B cell (primary cell): ENCODE results near the gene PTPN13. TPM values are rescaled to one million over a fixed set of nuclear protein-coding genes. Genes with fewer than 3 reads are reported as not detected.

Experiments used
- ATAC-seq: fragments of 200-7000 bp; cut with Tn5 transposase; one replicate; pipeline ENCODE4 v1.10.0; 2021; ENCODE audit warnings: low read depth, mild to moderate bottlenecking, moderate number of reproducible peaks, moderate library complexity
- CTCF ChIA-PET: fragments of 350-600 bp; sonication (Branson Sonifier 250); formaldehyde crosslinking; loops from one replicate; lab custom pipeline; 2021; ENCODE audit warnings: antibody characterized with exemption, inconsistent platforms; lab: Charles Lee
- POLR2A ChIA-PET: fragments of 350-600 bp; sonication (Branson Sonifier 250); formaldehyde crosslinking; loops from one replicate; lab custom pipeline; 2021; ENCODE audit warnings: antibody characterized with exemption; lab: Charles Lee
- DNase-seq: peaks from one replicate; pipeline ENCODE4 v3.0.0; 2013
- H2AFZ ChIP-seq: 2 replicates; pipeline ENCODE4 v1.6.1; 2012; ENCODE audit warnings: mild to moderate bottlenecking, low read depth, low read length; ENCODE audit not compliant: insufficient read depth, poor library complexity, severe bottlenecking
- H3K27ac ChIP-seq, 2 donors: 1 replicate in 1 of 2; 2 replicates in 1 of 2; pipeline ENCODE4 v1.5.1; 2012 to 2013; ENCODE audit warnings: low read length in 2 of 2, mild to moderate bottlenecking in 2 of 2, moderate library complexity in 1 of 2
- H3K27me3 ChIP-seq, 4 experiments: fragments of 200-600 bp in 1 of 4; sonication (generic) in 1 of 4; replicated peaks in 1 of 4; 1 replicate in 2 of 4; 2 replicates in 2 of 4; pipeline versions ENCODE4 v1.6.1 to v1.7.0; 2013 to 2016; ENCODE audit warnings: low read length in 3 of 4, mild to moderate bottlenecking in 2 of 4, mixed read lengths in 1 of 4, moderate library complexity in 1 of 4; ENCODE audit not compliant: insufficient read depth in 4 of 4, control insufficient read depth in 3 of 4; ENCODE audit errors: control extremely low read depth in 1 of 4
- H3K36me3 ChIP-seq, 2 experiments: replicated peaks in 1 of 2; 1 replicate in 1 of 2; 2 replicates in 1 of 2; pipeline versions ENCODE4 v1.6.1 to v1.7.1; 2013; ENCODE audit warnings: low read length in 1 of 2; ENCODE audit not compliant: insufficient read depth in 2 of 2, control insufficient read depth in 1 of 2; ENCODE audit errors: control extremely low read depth in 1 of 2, extremely low read depth in 1 of 2
- H3K4me1 ChIP-seq, 2 donors: fragments of 200-600 bp in 1 of 2; sonication (generic) in 1 of 2; 1 replicate in 1 of 2; 2 replicates in 1 of 2; pipeline versions ENCODE4 v1.5.1 to v1.6.1; 2013 to 2017; ENCODE audit warnings: low read length in 2 of 2; ENCODE audit not compliant: control insufficient read depth in 2 of 2, insufficient read depth in 2 of 2
- H3K4me2 ChIP-seq: replicated peaks from 2 replicates; pipeline ENCODE3; 2012; ENCODE audit warnings: mild to moderate bottlenecking, low read depth, low read length; ENCODE audit not compliant: poor library complexity, severe bottlenecking
- H3K4me3 ChIP-seq, 5 experiments: fragments of 200-600 bp in 1 of 5; sonication (generic) in 1 of 5; 1 replicate in 3 of 5; 2 replicates in 2 of 5; pipeline versions ENCODE4 v1.5.1 to v1.7.0; 2011 to 2016; ENCODE audit warnings: low read length in 4 of 5, mild to moderate bottlenecking in 4 of 5, low read depth in 2 of 5, control low read depth in 1 of 5, moderate library complexity in 1 of 5; ENCODE audit not compliant: insufficient read depth in 1 of 5; ENCODE audit errors: control extremely low read depth in 1 of 5, extremely low read depth in 1 of 5
- H3K79me2 ChIP-seq: fragments of 200-600 bp; sonication (generic); one replicate; pipeline ENCODE4 v1.6.0; 2016; ENCODE audit warnings: low read length; ENCODE audit not compliant: control insufficient read depth, insufficient read depth
- H3K9ac ChIP-seq: fragments of 200-600 bp; sonication (generic); 2 replicates; pipeline ENCODE4 v1.6.1; 2017; ENCODE audit warnings: mild to moderate bottlenecking, low read length, moderate library complexity
- H3K9me3 ChIP-seq, 3 donors: one replicate each; pipeline versions ENCODE4 v1.6.1 to v1.7.1; 2013; ENCODE audit warnings: low read length in 2 of 3; ENCODE audit not compliant: control insufficient read depth in 2 of 3, insufficient read depth in 1 of 3; ENCODE audit errors: control extremely low read depth in 1 of 3
- H4K20me1 ChIP-seq: 2 replicates; pipeline ENCODE4 v1.6.0; 2012; ENCODE audit warnings: mild to moderate bottlenecking, low read length; ENCODE audit not compliant: insufficient read depth, control insufficient read depth, poor library complexity, severe bottlenecking
- H3K27ac Mint-ChIP-seq: one replicate; pipeline ENCODE4 v1.8.0; 2021; ENCODE audit warnings: mixed read lengths
- H3K27me3 Mint-ChIP-seq: one replicate; pipeline ENCODE4 v1.8.0; 2021; ENCODE audit warnings: mixed read lengths
- H3K4me1 Mint-ChIP-seq: one replicate; pipeline ENCODE4 v1.8.0; 2021; ENCODE audit warnings: mixed read lengths
- H3K4me3 Mint-ChIP-seq: one replicate; pipeline ENCODE4 v1.8.0; 2021; ENCODE audit warnings: mixed read lengths
- H3K9me3 Mint-ChIP-seq: one replicate; pipeline ENCODE4 v1.8.0; 2022; ENCODE audit warnings: mixed read lengths; ENCODE audit not compliant: insufficient read depth
- EZH2 ChIP-seq: IDR thresholded peaks from 2 replicates; pipeline ENCODE4 v1.6.1; 2012; ENCODE audit warnings: borderline replicate concordance, low read depth, mild to moderate bottlenecking, moderate library complexity, low read length; ENCODE audit not compliant: insufficient read depth, poor library complexity, severe bottlenecking
- WGBS: methylation state at CpG from one replicate; pipeline ENCODE4 v1.1.5; 2013; ENCODE audit warnings: missing lambda C conversion rate; ENCODE audit not compliant: insufficient coverage; 5-methylcytosine and 5-hydroxymethylcytosine counted together
- intact Hi-C: fragments of 100-400 bp; cut with micrococcal nuclease; formaldehyde crosslinking; loops from one replicate; pipeline ENCODE4 v1.10.0; 2022
- polyA plus RNA-seq: library from polyadenylated mRNA; depleted of rRNA; stranded (reverse); fragments of >200 nt; gene quantifications from 2 replicates; pipeline ENCODE4 v1.2.3, GENCODE V29; 2012
- total RNA-seq, 2 donors: library from RNA; stranded (reverse); fragments of 120-200 nt in 1 of 2; gene quantifications; 1 replicate in 1 of 2; 2 replicates in 1 of 2; pipeline versions ENCODE4 v1.2.3 to v1.2.4, GENCODE V29; 2013 to 2022
- TF ChIP-seq, protein P1 (sequence below): fragments of 200-600 bp; IDR thresholded peaks from one replicate; pipeline ENCODE4 v1.8.0; 2022; ENCODE audit warnings: antibody characterized with exemption, mild to moderate bottlenecking

The PTPN13 gene
- total and polyA plus RNA-seq, 2 donors (not counting 1 experiment from before 2014, with no cell fraction given) = 0.91 TPM; not detected in 1

DNA sequence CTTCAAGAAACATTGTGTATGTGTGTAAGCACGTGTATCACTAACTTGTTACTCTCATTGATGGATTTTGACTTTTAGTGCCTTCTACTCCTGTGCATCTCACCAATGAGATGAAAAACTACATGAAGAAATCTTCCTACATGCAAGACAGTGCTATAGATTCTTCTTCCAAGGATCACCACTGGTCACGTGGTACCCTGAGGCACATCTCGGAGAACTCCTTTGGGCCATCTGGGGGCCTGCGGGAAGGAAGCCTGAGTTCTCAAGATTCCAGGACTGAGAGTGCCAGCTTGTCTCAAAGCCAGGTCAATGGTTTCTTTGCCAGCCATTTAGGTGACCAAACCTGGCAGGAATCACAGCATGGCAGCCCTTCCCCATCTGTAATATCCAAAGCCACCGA lies 168.5 kb downstream of the PTPN13 start:
- Histone ChIP-seq H3K9ac (no peak overlapping the region), H3K4me3 (no peak overlapping the region), H3K36me3 (no peaks in the 10 kb centered on the region), H3K4me2 (no peak overlapping the region), H3K79me2 (no peaks in the 10 kb centered on the region), H3K27me3 (no peaks in the 10 kb centered on the region), H3K27ac (no peak overlapping the region), H3K4me1 (no peaks in the 10 kb centered on the region), H4K20me1 (no peaks in the 10 kb centered on the region), H2AFZ (no peak overlapping the region), H3K9me3 (no peaks in the 10 kb centered on the region)
- ChIA-PET POLR2A (no interaction called here), CTCF (no interaction called here)
- WGBS = 98% methylated on average over 4 of the region's 5 CpGs
- ATAC-seq (no peak), DNase-seq (no peak)
- no peaks in the 10 kb centered on the region for H3K4me1 Mint-ChIP-seq
- TF ChIP-seq EZH2 = no peak
- TF ChIP-seq, protein P1, sequence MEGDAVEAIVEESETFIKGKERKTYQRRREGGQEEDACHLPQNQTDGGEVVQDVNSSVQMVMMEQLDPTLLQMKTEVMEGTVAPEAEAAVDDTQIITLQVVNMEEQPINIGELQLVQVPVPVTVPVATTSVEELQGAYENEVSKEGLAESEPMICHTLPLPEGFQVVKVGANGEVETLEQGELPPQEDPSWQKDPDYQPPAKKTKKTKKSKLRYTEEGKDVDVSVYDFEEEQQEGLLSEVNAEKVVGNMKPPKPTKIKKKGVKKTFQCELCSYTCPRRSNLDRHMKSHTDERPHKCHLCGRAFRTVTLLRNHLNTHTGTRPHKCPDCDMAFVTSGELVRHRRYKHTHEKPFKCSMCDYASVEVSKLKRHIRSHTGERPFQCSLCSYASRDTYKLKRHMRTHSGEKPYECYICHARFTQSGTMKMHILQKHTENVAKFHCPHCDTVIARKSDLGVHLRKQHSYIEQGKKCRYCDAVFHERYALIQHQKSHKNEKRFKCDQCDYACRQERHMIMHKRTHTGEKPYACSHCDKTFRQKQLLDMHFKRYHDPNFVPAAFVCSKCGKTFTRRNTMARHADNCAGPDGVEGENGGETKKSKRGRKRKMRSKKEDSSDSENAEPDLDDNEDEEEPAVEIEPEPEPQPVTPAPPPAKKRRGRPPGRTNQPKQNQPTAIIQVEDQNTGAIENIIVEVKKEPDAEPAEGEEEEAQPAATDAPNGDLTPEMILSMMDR = no peak
- H3K27me3 Mint-ChIP-seq = no peaks in the 10 kb centered on the region
- no peaks in the 10 kb centered on the region for H3K9me3 Mint-ChIP-seq
- no peak overlapping the region for H3K27ac Mint-ChIP-seq
- intact Hi-C loops = no loop called here
- no peak overlapping the region for H3K4me3 Mint-ChIP-seq

GRCh38 chr4:86769794-86770193 lies 175.7 kb downstream of the PTPN13 start:
- 100% methylated on average over 2 of the region's 4 CpGs for WGBS
- ATAC-seq (no peak), DNase-seq (no peak)
- Mint-ChIP-seq H3K4me3 (no peak overlapping the region), H3K9me3 (no peaks in the 10 kb centered on the region), H3K27me3 (peaks cover 10% of the 10 kb centered on the region), H3K4me1 (no peaks in the 10 kb centered on the region), H3K27ac (no peak overlapping the region)
- ChIA-PET CTCF (no interaction called here), POLR2A (no interaction called here)
- Histone ChIP-seq H3K79me2 (no peaks in the 10 kb centered on the region), H3K4me2 (no peak overlapping the region), H3K9ac (no peak overlapping the region), H3K4me1 (no peaks in the 10 kb centered on the region), H4K20me1 (no peaks in the 10 kb centered on the region), H2AFZ (no peak overlapping the region), H3K9me3 (no peaks in the 10 kb centered on the region), H3K36me3 (no peaks in the 10 kb centered on the region), H3K27ac (no peak overlapping the region), H3K4me3 (no peak overlapping the region), H3K27me3 (no peaks in the 10 kb centered on the region)
- TF ChIP-seq, protein P1 = no peak
- TF ChIP-seq EZH2 = no peak
- intact Hi-C loops = no loop called here
